ENCODE results near the gene SYNE4. TPM values are rescaled to one million over a fixed set of nuclear protein-coding genes. Genes with fewer than 3 reads are reported as not detected.

The SYNE4 gene
- total RNA-seq, 4 donors from 2014 or later, result 0.24 to 1.7 TPM; not detected in 2

- Histone ChIP-seq H3K4me1 (peaks cover 4 to 10% of the 10 kb centered on the region in 2 donors), H3K9me3 (no peaks in the 10 kb centered on the region), H3K4me3 (no peak overlapping the region), H3K36me3 (no peaks in the 10 kb centered on the region), H3K27me3 (no peaks in the 10 kb centered on the region), H3K27ac (no peak overlapping the region)
- intact Hi-C loops (cut with DNase I; ENCODE audit: low total_unique reads), result no loop called here
- no peak for DNase-seq
- TF ChIP-seq, protein P1, sequence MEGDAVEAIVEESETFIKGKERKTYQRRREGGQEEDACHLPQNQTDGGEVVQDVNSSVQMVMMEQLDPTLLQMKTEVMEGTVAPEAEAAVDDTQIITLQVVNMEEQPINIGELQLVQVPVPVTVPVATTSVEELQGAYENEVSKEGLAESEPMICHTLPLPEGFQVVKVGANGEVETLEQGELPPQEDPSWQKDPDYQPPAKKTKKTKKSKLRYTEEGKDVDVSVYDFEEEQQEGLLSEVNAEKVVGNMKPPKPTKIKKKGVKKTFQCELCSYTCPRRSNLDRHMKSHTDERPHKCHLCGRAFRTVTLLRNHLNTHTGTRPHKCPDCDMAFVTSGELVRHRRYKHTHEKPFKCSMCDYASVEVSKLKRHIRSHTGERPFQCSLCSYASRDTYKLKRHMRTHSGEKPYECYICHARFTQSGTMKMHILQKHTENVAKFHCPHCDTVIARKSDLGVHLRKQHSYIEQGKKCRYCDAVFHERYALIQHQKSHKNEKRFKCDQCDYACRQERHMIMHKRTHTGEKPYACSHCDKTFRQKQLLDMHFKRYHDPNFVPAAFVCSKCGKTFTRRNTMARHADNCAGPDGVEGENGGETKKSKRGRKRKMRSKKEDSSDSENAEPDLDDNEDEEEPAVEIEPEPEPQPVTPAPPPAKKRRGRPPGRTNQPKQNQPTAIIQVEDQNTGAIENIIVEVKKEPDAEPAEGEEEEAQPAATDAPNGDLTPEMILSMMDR (IDR thresholded peaks at IDR 0.05), result no peak
- TF ChIP-seq POLR2A (IDR thresholded peaks at IDR 0.05), result no peak
Measured at GRCh38 chr19:36003284-36003683, 5.3 kb downstream of the SYNE4 start.

- Histone ChIP-seq H3K9me3 (no peaks in the 10 kb centered on the region), H3K4me1 (peaks cover 4 to 10% of the 10 kb centered on the region in 2 donors), H3K36me3 (no peaks in the 10 kb centered on the region), H3K27me3 (no peaks in the 10 kb centered on the region), H3K4me3 (no peak overlapping the region), H3K27ac (peak overlapping the region in 1 of 2 donors; percentile 79)
- TF ChIP-seq, protein P1 (IDR thresholded peaks at IDR 0.05), result no peak
- TF ChIP-seq POLR2A (IDR thresholded peaks at IDR 0.05), result no peak
- intact Hi-C loops (cut with DNase I; ENCODE audit: low total_unique reads), result no loop called here
- no peak for DNase-seq
Measured at GRCh38 chr19:36001605-36002004, 7.0 kb downstream of the SYNE4 start.

- Histone ChIP-seq H3K9me3 (no peaks in the 10 kb centered on the region), H3K27ac (peak overlapping the region in 1 of 2 donors; percentile 82), H3K27me3 (no peaks in the 10 kb centered on the region), H3K4me1 (peaks cover 4 to 10% of the 10 kb centered on the region in 2 donors), H3K4me3 (no peak overlapping the region), H3K36me3 (no peaks in the 10 kb centered on the region)
- DNase-seq, result no peak
- no peak for TF ChIP-seq POLR2A (IDR thresholded peaks at IDR 0.05)
- TF ChIP-seq, protein P1 (IDR thresholded peaks at IDR 0.05), result no peak
- intact Hi-C loops (cut with DNase I; ENCODE audit: low total_unique reads), result no loop called here
Measured at GRCh38 chr19:35996777-35997176, 11.8 kb downstream of the SYNE4 start.

- DNase-seq, result peak; percentile 96 to 97
- peak; percentile 49 to 72 for TF ChIP-seq POLR2A (IDR thresholded peaks at IDR 0.05)
- TF ChIP-seq, protein P1 (IDR thresholded peaks at IDR 0.05), result peak in 1 of 4 experiments; percentile 2
- Histone ChIP-seq H3K27me3 (no peaks in the 10 kb centered on the region), H3K4me1 (peaks cover 4 to 8% of the 10 kb centered on the region in 2 donors), H3K9me3 (no peaks in the 10 kb centered on the region), H3K4me3 (peak within 1 kb of the TSS; percentile 77 to 91), H3K36me3 (no peaks in the 10 kb centered on the region), H3K27ac (peak within 1 kb of the TSS; percentile 76 to 82)
- intact Hi-C loops (cut with DNase I; ENCODE audit: low total_unique reads), result no loop called here
Measured at GRCh38 chr19:35995048-35995993, 13.3 kb downstream of the SYNE4 start, which contains the start of gene SDHAF1. TSS of gene SDHAF1 (plus strand) at chr19:35995188. CDS start at chr19:35995275, 87 bp downstream.

Data from uterus (tissue), 4 donors.